Measurements from ENCODE around the gene PTPN9. TPM values are rescaled to one million over a fixed set of nuclear protein-coding genes. Genes with fewer than 3 reads are reported as not detected.
"Not testable (repeated sequence)": the region's sequence is repeated elsewhere in the genome, so short reads cannot be mapped to it uniquely, and the experiment has no call there.

Gene PTPN9
- total RNA-seq, 1 experiment from 2014 or later: 42.2 TPM

DNA sequence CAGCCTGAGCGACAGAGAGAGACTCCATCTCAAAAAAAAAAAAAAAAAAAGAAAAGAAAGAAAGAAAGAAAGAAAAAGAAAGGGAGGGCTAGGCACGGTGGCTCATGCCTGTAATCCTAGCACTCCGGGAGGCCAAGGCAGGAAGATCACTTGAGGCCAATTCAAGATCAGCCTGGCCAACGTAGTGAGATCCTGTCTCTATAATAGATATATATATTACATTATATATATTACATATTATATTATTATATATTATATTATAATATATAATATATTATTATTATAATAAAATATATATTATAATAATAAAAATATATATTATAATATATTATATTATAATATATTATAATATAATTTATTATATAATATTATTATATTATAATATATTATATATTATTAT lies 48.9 kb downstream of the PTPN9 start:
- Histone ChIP-seq H3K4ac (ENCODE audit: low read depth, low read length) (no peak overlapping the region), H4K91ac (ENCODE audit: insufficient read length, low read depth, low read length) (no peak overlapping the region), H2BK20ac (ENCODE audit: low read depth, low read length, poor library complexity, severe bottlenecking) (no peak overlapping the region), H3K4me1 (ENCODE audit: insufficient read depth, low read length) (no peaks in the 10 kb centered on the region; the same call in 1 of the 2 replicates), H2BK120ac (ENCODE audit: low read depth, low read length, poor library complexity, severe bottlenecking) (no peak overlapping the region), H3K56ac (ENCODE audit: insufficient read length, low read depth, low read length) (no peak overlapping the region), H3K4me2 (ENCODE audit: insufficient read depth, insufficient read length, low read length) (no peak overlapping the region), H4K20me1 (ENCODE audit: control insufficient read depth, insufficient read depth, insufficient read length) (no peaks in the 10 kb centered on the region), H2BK12ac (ENCODE audit: insufficient read length, low read depth, low read length) (no peak overlapping the region), H3K14ac (ENCODE audit: insufficient read depth, low read length) (no peak overlapping the region), H2BK5ac (ENCODE audit: insufficient read length, low read length) (no peak overlapping the region), H4K8ac (replicated peaks; ENCODE audit: insufficient read length, low read depth, low read length) (no peak overlapping the region), H3K79me1 (ENCODE audit: insufficient read depth, low read depth, low read length, poor library complexity, severe bottlenecking) (peaks cover 6% of the 10 kb centered on the region), H3T11ph (ENCODE audit: low read length) (no peak overlapping the region), H3K9ac (ENCODE audit: extremely low read depth, insufficient read length, low read length) (no peak overlapping the region), H3K27me3 (ENCODE audit: insufficient read depth, low read length) (no peaks in the 10 kb centered on the region), H3K23me2 (ENCODE audit: insufficient read length, low read depth, low read length, poor library complexity, severe bottlenecking) (no peaks in the 10 kb centered on the region), H4K5ac (ENCODE audit: insufficient read length, low read depth, low read length) (no peak overlapping the region), H2AK5ac (ENCODE audit: insufficient read length, low read length) (no peak overlapping the region), H3K18ac (ENCODE audit: insufficient read length, low read depth, low read length) (no peak overlapping the region), H2BK15ac (ENCODE audit: low read depth, low read length) (no peak overlapping the region), H2AFZ (ENCODE audit: low read length) (no peak overlapping the region), H3K27ac (ENCODE audit: insufficient read length, low read depth, low read length) (no peak overlapping the region), H3K23ac (ENCODE audit: insufficient read length, low read depth, low read length) (no peak overlapping the region), H3K9me3 (ENCODE audit: control insufficient read depth, low read depth, low read length) (no peaks in the 10 kb centered on the region), H3K79me2 (ENCODE audit: insufficient read depth, low read length) (no peaks in the 10 kb centered on the region; the same call in 1 of the 2 replicates)
- Mint-ChIP-seq H3K27ac (no peak overlapping the region), H3K36me3 (ENCODE audit: insufficient read depth in 1 of 3, low read depth in 3 of 3) (peaks cover 11 to 23% (median 21%) of the 10 kb centered on the region in 3 experiments; a peak in 6 of 7 replicates), H3K27me3 (ENCODE audit: low read depth) (no peaks in the 10 kb centered on the region), H3K4me3 (no peak overlapping the region), H3K9me3 (no peaks in the 10 kb centered on the region), H3K4me1 (peaks cover 7 to 13% of the 10 kb centered on the region in 2 experiments)
- WGBS (ENCODE audit: extremely low coverage, insufficient read length, low lambda C conversion rate): no CpG with 5 or more reads among the region's 4 CpGs
- no peak for DNase-seq
- TF ChIP-seq, protein P1, sequence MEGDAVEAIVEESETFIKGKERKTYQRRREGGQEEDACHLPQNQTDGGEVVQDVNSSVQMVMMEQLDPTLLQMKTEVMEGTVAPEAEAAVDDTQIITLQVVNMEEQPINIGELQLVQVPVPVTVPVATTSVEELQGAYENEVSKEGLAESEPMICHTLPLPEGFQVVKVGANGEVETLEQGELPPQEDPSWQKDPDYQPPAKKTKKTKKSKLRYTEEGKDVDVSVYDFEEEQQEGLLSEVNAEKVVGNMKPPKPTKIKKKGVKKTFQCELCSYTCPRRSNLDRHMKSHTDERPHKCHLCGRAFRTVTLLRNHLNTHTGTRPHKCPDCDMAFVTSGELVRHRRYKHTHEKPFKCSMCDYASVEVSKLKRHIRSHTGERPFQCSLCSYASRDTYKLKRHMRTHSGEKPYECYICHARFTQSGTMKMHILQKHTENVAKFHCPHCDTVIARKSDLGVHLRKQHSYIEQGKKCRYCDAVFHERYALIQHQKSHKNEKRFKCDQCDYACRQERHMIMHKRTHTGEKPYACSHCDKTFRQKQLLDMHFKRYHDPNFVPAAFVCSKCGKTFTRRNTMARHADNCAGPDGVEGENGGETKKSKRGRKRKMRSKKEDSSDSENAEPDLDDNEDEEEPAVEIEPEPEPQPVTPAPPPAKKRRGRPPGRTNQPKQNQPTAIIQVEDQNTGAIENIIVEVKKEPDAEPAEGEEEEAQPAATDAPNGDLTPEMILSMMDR (conservative IDR thresholded peaks at IDR 0.05): no peak

DNA sequence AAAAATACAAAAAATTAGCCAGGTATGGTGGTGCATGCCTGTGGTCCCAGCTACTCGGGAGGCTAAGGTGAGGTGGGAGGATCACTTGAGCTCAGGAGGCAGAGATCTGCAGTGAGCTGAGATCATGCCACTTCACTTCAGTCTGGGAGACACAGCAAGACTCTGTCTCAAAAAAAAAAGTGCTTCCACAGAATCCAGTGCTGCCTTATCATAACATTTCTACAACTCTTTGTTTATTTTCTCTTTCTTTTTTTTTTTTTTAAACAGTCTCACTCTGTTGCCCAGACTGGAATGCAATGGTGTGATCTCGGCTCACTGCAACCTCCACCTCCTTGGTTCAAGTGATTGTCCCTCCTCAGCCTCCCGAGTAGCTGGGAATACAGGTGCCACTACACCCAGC lies 53.4 kb downstream of the PTPN9 start:
- H3K14ac ChIP-seq (ENCODE audit: insufficient read depth, low read length); H3K27ac ChIP-seq (ENCODE audit: insufficient read length, low read depth, low read length); H3K4me3 Mint-ChIP-seq; H3K23me2 ChIP-seq (ENCODE audit: insufficient read length, low read depth, low read length, poor library complexity, severe bottlenecking); H3K4me1 ChIP-seq (ENCODE audit: insufficient read depth, low read length); H2BK20ac ChIP-seq (ENCODE audit: low read depth, low read length, poor library complexity, severe bottlenecking); H4K20me1 ChIP-seq (ENCODE audit: control insufficient read depth, insufficient read depth, insufficient read length); H3K27ac Mint-ChIP-seq; H4K8ac ChIP-seq (replicated peaks; ENCODE audit: insufficient read length, low read depth, low read length); H3T11ph ChIP-seq (ENCODE audit: low read length); H2BK5ac ChIP-seq (ENCODE audit: insufficient read length, low read length); H3K4me1 Mint-ChIP-seq; H2BK120ac ChIP-seq (ENCODE audit: low read depth, low read length, poor library complexity, severe bottlenecking); H3K27me3 ChIP-seq (ENCODE audit: insufficient read depth, low read length); H4K5ac ChIP-seq (ENCODE audit: insufficient read length, low read depth, low read length); H3K18ac ChIP-seq (ENCODE audit: insufficient read length, low read depth, low read length); H2AFZ ChIP-seq (ENCODE audit: low read length); H3K56ac ChIP-seq (ENCODE audit: insufficient read length, low read depth, low read length); H2AK5ac ChIP-seq (ENCODE audit: insufficient read length, low read length); H2BK12ac ChIP-seq (ENCODE audit: insufficient read length, low read depth, low read length); H3K27me3 Mint-ChIP-seq (ENCODE audit: low read depth); H3K4ac ChIP-seq (ENCODE audit: low read depth, low read length); H3K4me2 ChIP-seq (ENCODE audit: insufficient read depth, insufficient read length, low read length); H2BK15ac ChIP-seq (ENCODE audit: low read depth, low read length); H3K9me3 ChIP-seq (ENCODE audit: control insufficient read depth, low read depth, low read length); H3K23ac ChIP-seq (ENCODE audit: insufficient read length, low read depth, low read length); H3K9ac ChIP-seq (ENCODE audit: extremely low read depth, insufficient read length, low read length); H3K79me2 ChIP-seq (ENCODE audit: insufficient read depth, low read length); H4K91ac ChIP-seq (ENCODE audit: insufficient read length, low read depth, low read length); DNase-seq; H3K9me3 Mint-ChIP-seq; H3K79me1 ChIP-seq (ENCODE audit: insufficient read depth, low read depth, low read length, poor library complexity, severe bottlenecking): not testable (repeated sequence)
- H3K36me3 Mint-ChIP-seq (ENCODE audit: insufficient read depth in 1 of 3, low read depth in 3 of 3): peaks cover 31 to 50% (median 49%) of the 10 kb centered on the region in 3 experiments; a peak in 6 of 7 replicates
- WGBS (ENCODE audit: extremely low coverage, insufficient read length, low lambda C conversion rate): no CpG with 5 or more reads among the region's 3 CpGs

Measured in H9 (cell line).